H9 (cell line): Measurements from ENCODE around the gene PRPS2. TPM values are rescaled to one million over a fixed set of nuclear protein-coding genes. Genes with fewer than 3 reads are reported as not detected.

Source experiments
- DNase-seq: peaks from one replicate; pipeline ENCODE4 v3.0.0-alpha.2; 2017
- H2AFZ ChIP-seq: one replicate; pipeline ENCODE4 v1.6.1; 2013; ENCODE audit warnings: mild to moderate bottlenecking, low read length, control low read depth, moderate library complexity
- H2AK5ac ChIP-seq: 2 replicates; pipeline ENCODE4 v1.6.1; 2013; ENCODE audit warnings: low read length, control low read depth, mixed read lengths; ENCODE audit not compliant: insufficient read length
- H2BK120ac ChIP-seq: one replicate; pipeline ENCODE4 v1.6.1; 2013; ENCODE audit warnings: low read depth, mild to moderate bottlenecking, low read length, control low read depth, inconsistent platforms; ENCODE audit not compliant: poor library complexity, severe bottlenecking
- H2BK12ac ChIP-seq: 2 replicates; pipeline ENCODE4 v1.6.1; 2013; ENCODE audit warnings: low read length, control low read depth, mixed read lengths, low read depth; ENCODE audit not compliant: insufficient read length
- H2BK15ac ChIP-seq: 2 replicates; pipeline ENCODE4 v1.6.1; 2013; ENCODE audit warnings: low read depth, low read length, control low read depth
- H2BK20ac ChIP-seq: one replicate; pipeline ENCODE4 v1.6.1; 2013; ENCODE audit warnings: low read depth, mild to moderate bottlenecking, low read length, control low read depth, inconsistent platforms; ENCODE audit not compliant: poor library complexity, severe bottlenecking
- H2BK5ac ChIP-seq: 2 replicates; pipeline ENCODE4 v1.6.1; 2013; ENCODE audit warnings: low read length, control low read depth, mixed read lengths; ENCODE audit not compliant: insufficient read length
- H3K14ac ChIP-seq: 2 replicates; pipeline ENCODE4 v1.6.1; 2013; ENCODE audit warnings: low read length, control low read depth; ENCODE audit not compliant: insufficient read depth
- H3K18ac ChIP-seq: 2 replicates; pipeline ENCODE4 v1.6.1; 2013; ENCODE audit warnings: low read depth, mild to moderate bottlenecking, mixed read lengths, low read length, control low read depth; ENCODE audit not compliant: insufficient read length
- H3K23ac ChIP-seq: 2 replicates; pipeline ENCODE4 v1.6.1; 2013; ENCODE audit warnings: low read length, control low read depth, mixed read lengths, low read depth; ENCODE audit not compliant: insufficient read length
- H3K23me2 ChIP-seq: 2 replicates; pipeline ENCODE4 v1.6.1; 2013; ENCODE audit warnings: low read depth, mild to moderate bottlenecking, mixed read lengths, low read length, control low read depth; ENCODE audit not compliant: insufficient read length, poor library complexity, severe bottlenecking
- H3K27ac ChIP-seq: 2 replicates; pipeline ENCODE4 v1.5.1; 2013; ENCODE audit warnings: low read length, control low read depth, mixed read lengths, low read depth; ENCODE audit not compliant: insufficient read length
- H3K27me3 ChIP-seq: 2 replicates; pipeline ENCODE4 v1.6.1; 2013; ENCODE audit warnings: low read length, control low read depth, inconsistent platforms; ENCODE audit not compliant: insufficient read depth
- H3K4ac ChIP-seq: 2 replicates; pipeline ENCODE4 v1.6.1; 2013; ENCODE audit warnings: low read depth, mild to moderate bottlenecking, control low read depth, inconsistent platforms, low read length, moderate library complexity
- H3K4me1 ChIP-seq: 2 replicates; pipeline ENCODE4 v1.6.1; 2013; ENCODE audit warnings: low read length, control low read depth, inconsistent platforms; ENCODE audit not compliant: insufficient read depth
- H3K4me2 ChIP-seq: 2 replicates; pipeline ENCODE4 v1.6.1; 2013; ENCODE audit warnings: low read length, control low read depth, mixed read lengths; ENCODE audit not compliant: insufficient read length, insufficient read depth
- H3K56ac ChIP-seq: 2 replicates; pipeline ENCODE4 v1.6.1; 2013; ENCODE audit warnings: low read depth, mild to moderate bottlenecking, mixed read lengths, low read length, control low read depth; ENCODE audit not compliant: insufficient read length
- H3K79me1 ChIP-seq: 2 replicates; pipeline ENCODE4 v1.6.1; 2013; ENCODE audit warnings: low read depth, mild to moderate bottlenecking, moderate library complexity, low read length, control low read depth, inconsistent platforms; ENCODE audit not compliant: insufficient read depth, poor library complexity, severe bottlenecking
- H3K79me2 ChIP-seq: 2 replicates; pipeline ENCODE4 v1.6.1; 2013; ENCODE audit warnings: low read length, control low read depth, inconsistent platforms; ENCODE audit not compliant: insufficient read depth
- H3K9ac ChIP-seq: 2 replicates; pipeline ENCODE4 v1.6.1; 2013; ENCODE audit warnings: low read length, control low read depth, mixed read lengths; ENCODE audit not compliant: insufficient read length; ENCODE audit errors: extremely low read depth
- H3K9me3 ChIP-seq: one replicate; pipeline ENCODE4 v1.6.1; 2013; ENCODE audit warnings: low read depth, low read length, inconsistent platforms; ENCODE audit not compliant: control insufficient read depth
- H3T11ph ChIP-seq: one replicate; pipeline ENCODE4 v1.6.1; 2013; ENCODE audit warnings: mild to moderate bottlenecking, low read length, control low read depth, inconsistent platforms
- H4K20me1 ChIP-seq: one replicate; pipeline ENCODE4 v1.6.1; 2013; ENCODE audit not compliant: control insufficient read depth, insufficient read length, insufficient read depth
- H4K5ac ChIP-seq: 2 replicates; pipeline ENCODE4 v1.6.1; 2013; ENCODE audit warnings: low read depth, mild to moderate bottlenecking, mixed read lengths, low read length, control low read depth; ENCODE audit not compliant: insufficient read length
- H4K8ac ChIP-seq: replicated peaks from 2 replicates; pipeline ENCODE4 v1.6.1; 2013; ENCODE audit warnings: low read length, control low read depth, mixed read lengths, low read depth; ENCODE audit not compliant: insufficient read length
- H4K91ac ChIP-seq: 2 replicates; pipeline ENCODE4 v1.6.1; 2013; ENCODE audit warnings: low read depth, mild to moderate bottlenecking, moderate library complexity, mixed read lengths, low read length, control low read depth; ENCODE audit not compliant: insufficient read length
- H3K27ac Mint-ChIP-seq, 3 experiments: 2 replicates in 2 of 3; 3 replicates in 1 of 3; pipeline ENCODE4 v1.8.0; 2020 to 2021; ENCODE audit warnings: mixed read lengths in 3 of 3, mild to moderate bottlenecking in 1 of 3, moderate library complexity in 1 of 3
- H3K27me3 Mint-ChIP-seq: 2 replicates; pipeline ENCODE4 v1.8.0; 2021; ENCODE audit warnings: low read depth, mild to moderate bottlenecking, moderate library complexity, mixed read lengths
- H3K36me3 Mint-ChIP-seq, 3 experiments: 2 replicates in 2 of 3; 3 replicates in 1 of 3; pipeline ENCODE4 v1.8.0; 2020 to 2021; ENCODE audit warnings: low read depth in 3 of 3, mixed read lengths in 3 of 3; ENCODE audit not compliant: insufficient read depth in 1 of 3
- H3K4me1 Mint-ChIP-seq, 2 experiments: 2 replicates each; pipeline ENCODE4 v1.8.0; 2020; ENCODE audit warnings: mixed read lengths in 2 of 2
- H3K4me3 Mint-ChIP-seq, 2 experiments: 2 replicates in 1 of 2; 3 replicates in 1 of 2; pipeline ENCODE4 v1.8.0; 2020 to 2021; ENCODE audit warnings: mild to moderate bottlenecking in 2 of 2, mixed read lengths in 2 of 2, moderate library complexity in 1 of 2
- H3K9me3 Mint-ChIP-seq, 2 experiments: 2 replicates in 1 of 2; 3 replicates in 1 of 2; pipeline ENCODE4 v1.8.0; 2020; ENCODE audit warnings: mild to moderate bottlenecking in 2 of 2, mixed read lengths in 2 of 2, moderate library complexity in 1 of 2
- WGBS: extraction: QIAGEN DNeasy Blood & Tissue Kit; methylation state at CpG from one replicate; pipeline ENCODE4 v1.1.7; 2013; ENCODE audit warnings: missing lambda C conversion rate, low lambda C conversion rate, mixed read lengths; ENCODE audit not compliant: insufficient read length; ENCODE audit errors: extremely low coverage; 5-methylcytosine and 5-hydroxymethylcytosine counted together
- total RNA-seq: library from RNA; stranded (reverse); gene quantifications from 2 replicates; pipeline ENCODE4 v1.2.1, GENCODE V29; 2021
- TF ChIP-seq, protein P1 (sequence below): fragments of 200-600 bp; sonication (generic); conservative IDR thresholded peaks from 3 replicates; pipeline ENCODE4 v1.8.0; 2021; ENCODE audit warnings: antibody characterized with exemption, mild to moderate bottlenecking

PRPS2 gene
- total RNA-seq, 1 experiment from 2014 or later = 28.0 TPM

DNA sequence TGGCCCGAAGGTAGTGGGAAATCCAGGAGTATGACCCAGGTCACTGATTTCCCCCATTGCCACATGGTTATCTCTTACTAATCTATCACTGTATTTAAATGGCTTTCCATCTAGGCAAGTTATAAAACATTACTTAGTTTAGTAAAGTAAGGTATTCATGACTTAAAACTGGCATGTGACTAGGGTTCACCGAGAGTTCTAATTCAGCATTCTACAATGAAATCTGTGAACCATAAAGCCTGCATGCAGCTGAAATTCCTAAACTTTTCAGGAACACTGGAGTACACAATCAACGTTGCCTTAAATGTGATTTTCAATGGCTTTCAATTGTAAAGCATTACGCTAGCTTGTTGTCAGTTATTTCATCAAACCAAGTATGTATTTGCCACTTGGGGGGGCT is 22.7 kb upstream of the PRPS2 start:
- Mint-ChIP-seq H3K9me3 (peaks cover 68 to 76% of the 10 kb centered on the region in 2 experiments), H3K4me3 (no peak overlapping the region), H3K27me3 (peaks cover 12% of the 10 kb centered on the region), H3K27ac (no peak overlapping the region), H3K36me3 (peaks cover 0 to 13% (median 7%) of the 10 kb centered on the region in 3 experiments; a peak in 4 of 7 replicates), H3K4me1 (peaks cover 0 to 2% of the 10 kb centered on the region in 2 experiments; a peak in 1 of 4 replicates)
- Histone ChIP-seq H3K14ac (no peak overlapping the region), H3K4me2 (no peak overlapping the region), H2BK20ac (no peak overlapping the region), H2BK120ac (no peak overlapping the region), H3T11ph (no peak overlapping the region), H3K9me3 (no peaks in the 10 kb centered on the region), H3K56ac (no peak overlapping the region), H4K91ac (no peak overlapping the region), H3K4me1 (no peaks in the 10 kb centered on the region), H3K27ac (no peak overlapping the region), H2AFZ (no peak overlapping the region), H3K79me1 (no peaks in the 10 kb centered on the region), H3K4ac (no peak overlapping the region), H4K5ac (no peak overlapping the region), H3K9ac (no peak overlapping the region), H3K23me2 (no peaks in the 10 kb centered on the region), H3K27me3 (no peaks in the 10 kb centered on the region), H4K20me1 (no peaks in the 10 kb centered on the region), H2BK12ac (no peak overlapping the region), H4K8ac (no peak overlapping the region), H2AK5ac (no peak overlapping the region), H3K79me2 (no peaks in the 10 kb centered on the region), H3K23ac (no peak overlapping the region), H3K18ac (no peak overlapping the region), H2BK15ac (no peak overlapping the region), H2BK5ac (no peak overlapping the region)
- TF ChIP-seq, protein P1, sequence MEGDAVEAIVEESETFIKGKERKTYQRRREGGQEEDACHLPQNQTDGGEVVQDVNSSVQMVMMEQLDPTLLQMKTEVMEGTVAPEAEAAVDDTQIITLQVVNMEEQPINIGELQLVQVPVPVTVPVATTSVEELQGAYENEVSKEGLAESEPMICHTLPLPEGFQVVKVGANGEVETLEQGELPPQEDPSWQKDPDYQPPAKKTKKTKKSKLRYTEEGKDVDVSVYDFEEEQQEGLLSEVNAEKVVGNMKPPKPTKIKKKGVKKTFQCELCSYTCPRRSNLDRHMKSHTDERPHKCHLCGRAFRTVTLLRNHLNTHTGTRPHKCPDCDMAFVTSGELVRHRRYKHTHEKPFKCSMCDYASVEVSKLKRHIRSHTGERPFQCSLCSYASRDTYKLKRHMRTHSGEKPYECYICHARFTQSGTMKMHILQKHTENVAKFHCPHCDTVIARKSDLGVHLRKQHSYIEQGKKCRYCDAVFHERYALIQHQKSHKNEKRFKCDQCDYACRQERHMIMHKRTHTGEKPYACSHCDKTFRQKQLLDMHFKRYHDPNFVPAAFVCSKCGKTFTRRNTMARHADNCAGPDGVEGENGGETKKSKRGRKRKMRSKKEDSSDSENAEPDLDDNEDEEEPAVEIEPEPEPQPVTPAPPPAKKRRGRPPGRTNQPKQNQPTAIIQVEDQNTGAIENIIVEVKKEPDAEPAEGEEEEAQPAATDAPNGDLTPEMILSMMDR = no peak
- WGBS = no CpG with 5 or more reads among the region's 4 CpGs
- DNase-seq = no peak
